T-helper 17 cell (primary cell): ENCODE measurements around the gene RAB6A. TPM values are rescaled to one million over a fixed set of nuclear protein-coding genes. Genes with fewer than 3 reads are reported as not detected.
"Not testable (repeated sequence)": the region's sequence is repeated elsewhere in the genome, so short reads cannot be mapped to it uniquely, and the experiment has no call there.

Source experiments
- ATAC-seq: fragments of 150-1000 bp; cut with Tn5 transposase; 2 replicates; pipeline ENCODE4 v1.10.0; 2021; ENCODE audit warnings: mild to moderate bottlenecking, moderate library complexity
- DNase-seq, 3 donors: peaks; one replicate each; pipeline versions ENCODE4 v3.0.0 to v3.0.0-alpha.2; 2020 to 2021
- H3K9me3 ChIP-seq: one replicate; pipeline ENCODE4 v1.7.0; 2013; ENCODE audit warnings: low read length, mild to moderate bottlenecking; ENCODE audit not compliant: control insufficient read depth, poor library complexity, severe bottlenecking
- H3K27ac Mint-ChIP-seq: one replicate; pipeline ENCODE4 v1.8.0; 2022; ENCODE audit warnings: mild to moderate bottlenecking, moderate library complexity, mixed read lengths
- H3K27me3 Mint-ChIP-seq: one replicate; pipeline ENCODE4 v1.8.0; 2022; ENCODE audit warnings: mixed read lengths
- H3K36me3 Mint-ChIP-seq: one replicate; pipeline ENCODE4 v1.8.0; 2022; ENCODE audit warnings: low read depth, mixed read lengths
- H3K4me1 Mint-ChIP-seq: one replicate; pipeline ENCODE4 v1.8.0; 2022; ENCODE audit warnings: mild to moderate bottlenecking, mixed read lengths
- H3K4me3 Mint-ChIP-seq: one replicate; pipeline ENCODE4 v1.8.0; 2022; ENCODE audit warnings: mild to moderate bottlenecking, moderate library complexity, mixed read lengths
- total RNA-seq, 4 donors: library from RNA in 2 of 4; stranded (reverse) in 2 of 4; gene quantifications; one replicate each; pipeline ENCODE4 v1.2.3 and lab custom pipeline; 2022 to 2026

RAB6A gene
- total RNA-seq, 2 donors from 2014 or later: 63.8 to 70.3 TPM

DNA sequence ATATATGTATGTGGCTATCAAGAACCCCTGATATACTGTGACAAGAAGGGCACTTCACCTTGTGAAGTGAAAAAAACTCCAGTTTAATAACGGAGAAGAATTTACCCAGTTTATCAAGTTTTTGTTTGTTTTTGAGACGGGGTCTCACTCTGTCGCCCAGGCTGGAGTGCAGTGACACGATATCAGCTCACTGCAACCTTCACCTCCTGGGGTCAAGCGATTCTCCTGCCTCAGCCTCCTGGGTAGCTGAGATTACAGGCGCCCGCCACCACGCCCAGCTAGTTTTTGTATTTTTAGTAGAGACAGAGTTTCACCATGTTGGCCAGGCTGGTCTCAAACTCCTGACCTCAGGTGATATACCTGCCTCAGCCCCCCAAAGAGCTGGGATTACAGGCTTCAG lies 26.9 kb downstream of the RAB6A start:
- H3K4me1 Mint-ChIP-seq: peaks cover 21% of the 10 kb centered on the region
- not testable (repeated sequence) for ATAC-seq, H3K36me3 Mint-ChIP-seq, H3K27me3 Mint-ChIP-seq, H3K4me3 Mint-ChIP-seq, H3K27ac Mint-ChIP-seq, DNase-seq, H3K9me3 ChIP-seq

DNA sequence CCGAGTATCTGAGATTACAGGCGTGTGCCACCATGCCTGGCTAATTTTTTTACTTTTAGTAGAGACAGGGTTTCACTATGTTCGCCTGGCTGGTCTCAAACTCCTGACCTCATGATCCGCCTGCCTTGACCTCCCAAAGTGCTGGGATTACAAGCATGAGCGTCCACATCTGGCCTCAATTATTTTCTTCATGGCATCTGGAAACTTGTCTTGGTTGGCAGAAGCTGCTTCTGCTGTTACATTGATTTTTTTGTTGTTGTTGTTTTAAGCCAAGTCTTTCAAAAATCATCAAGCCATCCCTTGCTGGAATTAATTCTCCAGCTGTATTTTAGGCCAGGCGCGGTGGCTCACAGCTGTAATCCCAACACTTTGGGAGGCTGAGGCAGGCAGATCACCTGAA lies 27.9 kb downstream of the RAB6A start:
- not testable (repeated sequence) for H3K9me3 ChIP-seq, ATAC-seq, DNase-seq, H3K4me3 Mint-ChIP-seq, H3K27me3 Mint-ChIP-seq, H3K36me3 Mint-ChIP-seq, H3K27ac Mint-ChIP-seq
- H3K4me1 Mint-ChIP-seq: peaks cover 21% of the 10 kb centered on the region

DNA sequence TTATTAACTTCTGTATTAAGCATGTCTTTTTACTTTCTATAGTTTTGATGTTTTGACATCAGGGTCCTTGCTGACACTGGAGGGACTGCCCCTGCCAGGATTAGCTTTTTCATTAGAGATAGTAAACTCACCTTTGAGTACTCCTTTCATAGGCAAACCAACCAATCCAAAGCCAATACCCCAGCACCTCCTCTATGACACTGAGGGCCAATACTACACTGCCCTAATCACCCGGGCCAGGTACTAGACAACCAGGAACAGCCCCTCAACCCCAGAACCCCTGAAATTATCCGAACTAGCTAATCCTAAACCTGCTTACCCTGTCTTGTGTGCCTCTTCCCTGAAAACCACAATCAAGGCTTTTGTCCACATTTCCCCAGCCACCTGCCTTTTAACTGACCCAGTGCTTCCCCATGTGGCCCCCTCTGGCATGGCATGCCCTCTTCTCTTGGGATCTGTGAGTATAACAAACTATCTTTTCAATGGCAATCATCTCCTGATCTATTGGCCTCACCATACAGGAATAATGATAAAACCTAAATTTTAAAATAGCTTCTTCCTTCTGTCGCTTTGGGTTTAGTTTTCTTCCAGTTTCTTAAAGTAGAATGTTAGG lies 31.2 kb downstream of the RAB6A start:
- ATAC-seq (peak; percentile 39), DNase-seq (no peak)

DNA sequence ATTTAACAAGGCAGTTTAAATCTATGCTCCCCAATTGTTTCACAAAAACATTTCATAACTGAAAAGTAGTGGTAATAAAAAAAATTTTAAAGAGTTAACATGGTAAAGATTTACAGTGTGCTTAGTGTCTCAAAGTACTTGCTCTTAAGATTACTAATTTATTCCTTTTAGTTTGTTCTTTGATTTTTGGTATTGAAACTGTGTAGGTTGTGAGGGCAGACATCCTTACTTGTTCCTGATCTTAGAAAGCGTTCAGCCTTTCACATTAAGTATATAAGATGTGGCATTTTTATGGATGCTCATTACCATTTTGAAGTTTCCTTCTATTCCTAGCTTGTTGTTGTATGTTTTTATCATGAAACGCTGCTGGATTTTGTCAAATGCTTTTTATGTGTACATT lies 32.9 kb downstream of the RAB6A start:
- ATAC-seq: no peak
- H3K27ac Mint-ChIP-seq: no peak overlapping the region
- H3K36me3 Mint-ChIP-seq: peaks cover 5% of the 10 kb centered on the region
- peaks cover 24% of the 10 kb centered on the region for H3K4me1 Mint-ChIP-seq
- no peak for DNase-seq
- H3K4me3 Mint-ChIP-seq: no peak overlapping the region
- no peaks in the 10 kb centered on the region for H3K9me3 ChIP-seq
- H3K27me3 Mint-ChIP-seq: no peaks in the 10 kb centered on the region

More for the DNA sequence above, 31.2 kb downstream of the RAB6A start:
- peaks cover 25% of the 10 kb centered on the region for H3K4me1 Mint-ChIP-seq
- H3K9me3 ChIP-seq: no peaks in the 10 kb centered on the region
- H3K36me3 Mint-ChIP-seq: peaks cover 5% of the 10 kb centered on the region
- H3K27ac Mint-ChIP-seq: peak overlapping the region; percentile 71
- no peak overlapping the region for H3K4me3 Mint-ChIP-seq
- H3K27me3 Mint-ChIP-seq: no peaks in the 10 kb centered on the region

DNA sequence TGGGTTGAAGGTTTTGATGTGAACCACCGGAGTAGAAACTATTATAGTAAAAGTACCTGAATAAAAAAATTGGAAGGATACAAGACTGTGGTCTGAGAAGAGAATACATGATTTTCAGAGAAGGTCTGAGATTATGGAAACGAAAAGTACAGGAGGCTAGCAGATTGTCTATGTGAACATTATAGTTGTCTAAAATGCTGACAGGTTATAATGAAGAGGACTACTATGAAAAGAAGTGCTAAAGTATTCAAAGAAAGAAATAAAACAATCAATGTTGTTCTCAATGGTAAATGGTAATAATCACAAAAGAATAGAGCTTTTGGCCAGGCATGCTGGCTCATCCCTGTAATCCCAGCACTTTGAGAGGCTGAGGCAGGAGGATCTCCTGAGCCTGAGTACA lies 34.0 kb downstream of the RAB6A start:
- Mint-ChIP-seq H3K4me1 (peaks cover 25% of the 10 kb centered on the region), H3K27me3 (no peaks in the 10 kb centered on the region), H3K27ac (peak overlapping the region; percentile 51), H3K4me3 (no peak overlapping the region), H3K36me3 (peaks cover 5% of the 10 kb centered on the region)
- no peaks in the 10 kb centered on the region for H3K9me3 ChIP-seq
- DNase-seq (no peak), ATAC-seq (no peak)

DNA sequence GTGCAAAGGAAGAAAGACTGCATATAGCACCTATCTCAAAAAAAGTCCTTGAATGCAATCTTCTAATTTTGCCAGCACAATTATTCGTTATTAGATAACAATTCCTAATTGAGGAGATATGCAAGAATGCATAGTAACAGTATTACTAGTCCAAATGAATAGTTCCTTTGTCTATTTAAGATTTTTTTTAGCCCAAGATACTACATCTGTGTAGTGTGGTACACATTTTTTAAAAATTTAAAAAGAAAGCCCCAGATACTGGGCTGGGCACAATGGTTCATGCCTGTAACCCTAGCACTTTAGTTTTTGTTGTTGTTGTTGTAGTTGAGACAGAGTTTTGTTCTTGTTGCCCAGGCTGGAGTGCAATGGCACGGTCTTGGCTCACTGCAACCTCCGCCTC lies 43.7 kb downstream of the RAB6A start:
- Mint-ChIP-seq H3K27ac (no peak overlapping the region), H3K36me3 (no peaks in the 10 kb centered on the region)

DNA sequence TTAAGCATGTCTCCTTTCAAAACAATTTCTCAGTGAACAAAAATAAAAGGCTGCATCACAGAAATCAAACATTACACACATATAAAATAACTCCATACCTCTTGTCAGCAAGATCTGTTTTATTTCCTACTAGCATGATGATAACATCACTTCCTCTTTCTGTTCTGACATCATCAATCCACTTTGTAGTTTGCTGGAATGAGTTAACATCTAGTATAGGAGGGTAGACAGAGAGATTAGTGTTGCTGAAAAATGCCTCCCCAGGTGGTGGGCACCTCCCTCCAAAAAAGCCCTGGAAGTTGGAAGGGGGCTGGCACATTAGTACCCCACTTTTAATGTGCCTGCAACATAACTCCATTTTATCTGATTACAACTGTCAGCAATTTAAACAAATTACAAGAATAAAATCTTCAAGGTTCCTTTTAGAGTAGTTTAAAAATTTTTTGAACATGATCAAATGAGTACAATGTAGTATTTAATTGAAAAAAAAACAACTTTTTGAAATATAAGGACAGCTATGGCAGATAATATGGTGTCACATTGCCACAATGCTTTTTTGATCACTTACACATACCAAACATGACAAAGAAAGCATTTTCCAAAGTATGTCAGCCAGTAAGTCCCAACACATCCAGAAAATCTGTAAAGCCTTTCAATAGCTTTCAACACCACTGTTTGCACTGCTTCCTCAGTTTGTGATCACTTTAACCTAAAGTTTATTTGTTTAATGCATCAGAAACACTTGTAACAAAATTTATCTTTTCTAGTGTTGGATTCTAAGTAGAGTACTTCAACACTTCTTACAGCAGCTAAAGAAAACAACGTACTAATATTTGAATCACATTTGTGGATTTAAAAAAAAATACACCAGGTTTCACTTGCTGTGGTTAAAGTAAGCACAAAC lies 44.5 kb downstream of the RAB6A start:
- H3K36me3 Mint-ChIP-seq: no peaks in the 10 kb centered on the region
- no peaks in the 10 kb centered on the region for H3K9me3 ChIP-seq
- H3K4me1 Mint-ChIP-seq: peaks cover 6% of the 10 kb centered on the region
- H3K27ac Mint-ChIP-seq: peak overlapping the region; percentile 53
- H3K27me3 Mint-ChIP-seq: no peaks in the 10 kb centered on the region
- no peak overlapping the region for H3K4me3 Mint-ChIP-seq
- ATAC-seq (peak; percentile 41), DNase-seq (no peak)

More for the DNA sequence above, 43.7 kb downstream of the RAB6A start:
- H3K27me3 Mint-ChIP-seq: no peaks in the 10 kb centered on the region
- peaks cover 6% of the 10 kb centered on the region for H3K4me1 Mint-ChIP-seq
- no peak overlapping the region for H3K4me3 Mint-ChIP-seq
- DNase-seq: no peak
- H3K9me3 ChIP-seq: no peaks in the 10 kb centered on the region
- ATAC-seq: no peak

DNA sequence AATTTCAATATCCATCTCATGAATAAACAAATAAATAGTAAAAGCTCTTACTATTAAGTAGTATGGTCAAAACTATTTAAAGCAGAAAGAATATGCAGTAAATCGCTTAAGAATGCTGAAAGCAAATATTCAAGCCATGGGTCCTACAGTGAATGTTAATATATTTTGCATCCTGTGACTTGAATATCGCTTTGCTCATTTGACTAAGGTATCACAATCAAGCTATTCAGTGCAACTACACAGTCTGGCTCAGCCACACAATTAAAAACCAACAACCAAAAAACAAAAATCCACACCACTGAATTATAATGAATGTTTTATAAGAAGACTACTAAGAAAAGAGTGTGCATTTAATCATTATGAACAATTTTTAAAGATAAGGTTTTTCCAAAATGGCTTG lies 45.3 kb downstream of the RAB6A start:
- ATAC-seq: no peak
- DNase-seq: no peak
- no peaks in the 10 kb centered on the region for H3K9me3 ChIP-seq
- Mint-ChIP-seq H3K27me3 (no peaks in the 10 kb centered on the region), H3K4me3 (no peak overlapping the region), H3K36me3 (no peaks in the 10 kb centered on the region), H3K27ac (peak overlapping the region; percentile 53), H3K4me1 (peaks cover 4% of the 10 kb centered on the region)

DNA sequence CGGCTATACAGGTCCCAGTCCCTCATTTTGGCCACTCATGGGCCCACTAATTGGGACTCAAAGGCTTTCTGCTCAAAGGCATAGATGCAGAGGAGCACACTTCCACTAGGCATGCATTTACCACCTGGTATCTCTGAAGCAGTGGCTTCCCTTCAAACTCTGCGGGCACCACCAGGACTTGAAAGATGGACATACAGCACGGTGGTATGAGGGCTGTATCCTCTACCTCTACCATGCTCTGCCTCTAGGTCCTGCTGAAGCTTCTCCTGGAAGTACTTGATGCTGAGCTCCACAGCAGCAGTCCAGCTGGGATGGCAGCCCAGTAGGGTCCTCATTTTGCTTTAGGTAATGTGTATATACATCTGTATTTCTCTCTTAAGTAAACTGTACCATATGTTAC lies 49.9 kb downstream of the RAB6A start:
- Mint-ChIP-seq H3K27ac (no peak overlapping the region), H3K4me3 (no peak overlapping the region), H3K36me3 (no peaks in the 10 kb centered on the region), H3K4me1 (peaks cover 4% of the 10 kb centered on the region), H3K27me3 (no peaks in the 10 kb centered on the region)
- ATAC-seq: no peak
- no peaks in the 10 kb centered on the region for H3K9me3 ChIP-seq
- DNase-seq: no peak

DNA sequence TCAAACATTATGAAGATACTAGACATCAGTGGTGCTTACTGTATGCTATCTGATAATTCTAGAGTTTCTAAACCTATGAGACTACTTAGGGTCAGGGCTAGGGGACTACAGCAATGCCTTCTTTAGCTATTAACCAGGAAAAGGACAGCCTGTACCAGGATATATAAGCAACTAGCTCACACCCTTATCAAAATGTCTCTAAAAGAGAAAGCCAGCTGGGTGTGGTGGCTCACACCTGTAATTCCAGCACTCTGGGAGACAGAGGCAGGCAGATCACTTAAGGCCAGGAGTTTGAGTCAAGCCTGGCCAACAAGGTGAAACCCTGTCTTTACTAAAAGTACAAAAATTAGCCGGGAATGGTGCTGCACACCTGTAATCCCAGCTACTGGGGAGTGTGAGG lies 55.8 kb downstream of the RAB6A start:
- Mint-ChIP-seq H3K27ac (no peak overlapping the region), H3K27me3 (no peaks in the 10 kb centered on the region), H3K4me1 (peaks cover 6% of the 10 kb centered on the region), H3K4me3 (no peak overlapping the region), H3K36me3 (peaks cover 3% of the 10 kb centered on the region)
- ATAC-seq: no peak
- DNase-seq: no peak
- H3K9me3 ChIP-seq: no peaks in the 10 kb centered on the region

DNA sequence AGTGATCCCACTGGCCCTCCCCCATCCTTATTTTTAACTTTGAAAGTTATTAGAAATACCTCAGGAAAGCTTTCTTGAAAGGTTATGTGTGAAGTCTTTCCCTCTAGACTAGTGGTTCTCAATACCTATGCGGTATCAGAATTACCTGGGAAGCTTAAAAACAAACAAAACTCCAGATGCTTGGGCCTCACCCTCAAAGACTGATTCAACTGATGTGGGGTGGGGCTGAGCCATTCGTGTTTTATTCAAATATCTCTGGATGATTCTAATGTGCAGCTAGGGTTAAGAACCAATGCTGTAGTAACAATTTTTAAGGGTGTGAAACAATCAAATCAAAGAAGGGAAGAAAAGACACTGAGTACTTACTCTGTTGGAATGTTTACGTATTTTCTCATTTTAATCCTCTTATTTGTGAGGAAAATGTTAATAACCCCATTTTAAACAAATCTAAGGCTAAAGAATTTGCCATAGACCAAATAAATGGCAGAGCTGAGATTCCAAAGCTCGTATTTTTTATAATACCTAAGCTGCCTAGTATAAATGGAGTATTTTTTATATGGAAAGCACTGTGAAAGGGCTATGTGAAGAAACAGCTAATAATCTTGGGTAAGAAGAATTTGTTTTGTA lies 66.9 kb downstream of the RAB6A start:
- H3K9me3 ChIP-seq: no peaks in the 10 kb centered on the region
- Mint-ChIP-seq H3K36me3 (peaks cover 2% of the 10 kb centered on the region), H3K4me1 (peaks cover 8% of the 10 kb centered on the region), H3K27me3 (no peaks in the 10 kb centered on the region), H3K4me3 (no peak overlapping the region), H3K27ac (no peak overlapping the region)
- ATAC-seq (no peak), DNase-seq (no peak)

DNA sequence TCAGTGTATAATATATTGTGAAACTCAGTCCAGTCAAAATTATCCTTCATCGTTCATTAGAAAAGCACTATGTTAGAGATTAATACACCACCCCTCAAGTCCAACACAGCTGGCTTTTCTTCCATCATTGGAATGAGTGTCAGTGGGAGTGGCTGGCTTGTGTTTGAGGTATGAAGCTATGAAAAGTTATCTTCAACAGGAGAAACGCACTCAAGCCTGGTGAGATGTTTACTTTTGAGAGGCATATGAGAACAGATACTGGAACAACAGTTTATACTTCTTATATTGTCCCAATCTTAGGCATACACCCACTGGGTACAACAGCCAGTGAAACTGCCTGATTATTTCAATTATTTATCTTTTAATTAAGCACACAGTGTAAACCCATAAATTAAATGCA lies 80.2 kb downstream of the RAB6A start:
- H3K9me3 ChIP-seq: no peaks in the 10 kb centered on the region
- ATAC-seq: no peak

DNA sequence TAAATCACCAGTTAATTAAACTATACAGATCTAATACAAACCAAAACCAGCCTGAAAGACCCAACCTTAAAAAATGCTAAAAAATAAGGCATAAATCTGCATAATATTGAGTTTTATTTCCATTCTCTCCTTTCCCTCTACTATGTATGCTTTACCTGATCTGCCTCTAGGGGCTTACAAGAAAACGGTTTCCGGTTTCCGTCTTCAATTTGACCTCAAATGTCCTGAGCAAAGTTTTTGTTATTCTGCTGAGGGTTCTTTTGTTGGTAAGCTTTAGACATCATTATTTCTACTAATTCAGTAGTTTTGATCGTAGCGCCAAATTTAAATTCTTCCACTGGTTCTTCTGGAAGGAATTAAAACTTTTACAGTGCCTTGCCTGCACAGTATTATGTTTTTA lies 84.3 kb downstream of the RAB6A start:
- DNase-seq, H3K4me1 Mint-ChIP-seq, ATAC-seq, H3K4me3 Mint-ChIP-seq, H3K9me3 ChIP-seq, H3K27me3 Mint-ChIP-seq, H3K27ac Mint-ChIP-seq, H3K36me3 Mint-ChIP-seq: not testable (repeated sequence)

More for the DNA sequence above, 80.2 kb downstream of the RAB6A start:
- peaks cover 4% of the 10 kb centered on the region for H3K36me3 Mint-ChIP-seq
- H3K4me1 Mint-ChIP-seq: peaks cover 2% of the 10 kb centered on the region
- H3K27me3 Mint-ChIP-seq: no peaks in the 10 kb centered on the region
- H3K27ac Mint-ChIP-seq: no peak overlapping the region
- no peak for DNase-seq
- no peak overlapping the region for H3K4me3 Mint-ChIP-seq
